ENCODE measurements around the gene DSTYK.
A peak's percentile ranks its signal among the peaks of the same experiment; 100 is the strongest.

Gene DSTYK

DNA sequence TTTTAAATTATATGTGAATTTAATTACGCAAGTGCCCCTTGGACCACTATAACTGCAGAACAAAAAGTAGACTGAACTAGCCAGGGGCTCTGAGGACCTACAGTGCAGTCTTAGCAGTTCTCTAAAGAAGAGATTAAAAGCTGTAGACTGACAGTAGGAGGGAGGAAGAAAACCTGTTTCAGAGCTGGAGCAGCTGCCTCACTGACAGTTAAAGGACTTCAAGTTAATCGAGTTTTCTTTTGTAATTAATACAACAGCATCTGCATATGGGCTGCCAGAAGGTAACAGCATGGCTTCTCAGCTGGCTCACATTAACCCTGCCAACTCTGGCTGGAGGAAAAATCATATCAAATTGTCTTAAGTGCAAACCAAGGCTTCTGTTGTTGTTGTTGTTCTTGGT lies 19.9 kb downstream of the DSTYK start:
- no peak for DNase-seq
- peaks cover 14% of the 10 kb centered on the region for H3K4me1 ChIP-seq (ENCODE audit: control insufficient read depth, insufficient read depth, low read depth, low read length)
- no peak overlapping the region for H4K91ac ChIP-seq (ENCODE audit: low read length)
- H3K4ac ChIP-seq (ENCODE audit: low read depth in 1 of 2, low read length in 2 of 2): no peak overlapping the region
- H3K4me2 ChIP-seq (ENCODE audit: low read length, poor library complexity, severe bottlenecking): no peak overlapping the region
- no peak overlapping the region for H3K23ac ChIP-seq (ENCODE audit: low read length in 2 of 2)
- H2BK15ac ChIP-seq (ENCODE audit: low read depth, poor library complexity, severe bottlenecking): no peak overlapping the region
- no peak overlapping the region for H3K14ac ChIP-seq (ENCODE audit: low read length in 2 of 2)
- H3K18ac ChIP-seq (ENCODE audit: low read depth in 1 of 2, low read length in 2 of 2): no peak overlapping the region
- H2BK120ac ChIP-seq (ENCODE audit: low read depth, low read length): no peak overlapping the region
- 70% methylated on average over 2 of the region's 2 CpGs for WGBS
- H3K79me1 ChIP-seq (replicated peaks; ENCODE audit: low read length, poor library complexity, severe bottlenecking): peaks cover 28% of the 10 kb centered on the region
- H2BK12ac ChIP-seq (ENCODE audit: low read length in 2 of 2): no peak overlapping the region
- H2AFZ ChIP-seq (ENCODE audit: low read depth, low read length): no peak overlapping the region
- H3K36me3 ChIP-seq (ENCODE audit: control insufficient read depth in 1 of 2, insufficient read depth in 2 of 2, low read depth in 1 of 2, low read length in 2 of 2): peaks cover 4 to 10% of the 10 kb centered on the region in 2 experiments
- H3K27me3 ChIP-seq (ENCODE audit: control insufficient read depth in 1 of 2, insufficient read depth in 1 of 2, low read length in 2 of 2): no peaks in the 10 kb centered on the region
- peak overlapping the region; percentile 65 for H3K27ac ChIP-seq (ENCODE audit: low read length, poor library complexity, severe bottlenecking)
- no peak overlapping the region for H2AK5ac ChIP-seq (ENCODE audit: low read length, severe bottlenecking)
- H2BK5ac ChIP-seq (ENCODE audit: low read depth, low read length, poor library complexity, severe bottlenecking): no peak overlapping the region
- H3K9ac ChIP-seq (ENCODE audit: low read length): no peak overlapping the region
- H3K4me3 ChIP-seq (ENCODE audit: insufficient read depth in 1 of 2, low read depth in 1 of 2, low read length in 2 of 2): peak overlapping the region in 1 of 2 experiments; percentile 58
- no peaks in the 10 kb centered on the region for H3K9me3 ChIP-seq (ENCODE audit: control insufficient read depth, low read length)
- H4K8ac ChIP-seq (ENCODE audit: low read length): no peak overlapping the region

DNA sequence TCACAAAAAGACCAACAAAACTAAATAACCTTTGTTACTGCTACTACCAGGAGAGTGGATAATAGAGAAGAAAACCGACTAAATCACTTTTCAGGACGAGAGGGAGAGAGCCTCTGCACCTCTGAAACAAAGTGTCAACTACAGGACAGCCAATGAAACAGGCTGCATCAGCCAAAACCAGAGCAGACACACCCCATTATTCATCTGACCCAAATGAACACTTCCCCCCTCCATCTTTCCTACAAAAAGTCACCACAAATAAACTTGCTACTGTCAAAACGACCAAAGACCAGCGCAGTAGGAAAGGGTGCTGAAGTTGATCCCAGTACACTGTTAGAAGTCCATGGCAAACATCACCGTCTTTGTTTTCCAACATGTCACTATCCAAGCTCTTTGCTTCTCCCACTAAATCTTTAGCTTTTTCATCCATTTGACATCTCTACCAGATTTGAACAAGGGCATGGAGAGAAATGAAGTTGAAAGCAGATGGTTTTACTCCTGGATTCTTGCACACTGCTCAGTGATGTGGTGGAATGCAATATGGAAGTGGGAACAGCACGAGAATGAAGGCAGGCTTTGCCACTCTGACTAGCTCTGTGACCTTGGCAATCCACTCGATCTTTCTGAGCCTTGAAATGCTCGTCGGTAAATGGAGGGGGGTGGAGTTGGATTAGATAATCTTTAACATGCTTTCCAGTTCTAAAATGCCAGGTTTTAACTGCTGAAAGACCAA lies 20.5 kb downstream of the DSTYK start:
- H2BK5ac ChIP-seq (ENCODE audit: low read depth, low read length, poor library complexity, severe bottlenecking): no peak overlapping the region
- H2AFZ ChIP-seq (ENCODE audit: low read depth, low read length): no peak overlapping the region
- DNase-seq: peak; percentile 30

DNA sequence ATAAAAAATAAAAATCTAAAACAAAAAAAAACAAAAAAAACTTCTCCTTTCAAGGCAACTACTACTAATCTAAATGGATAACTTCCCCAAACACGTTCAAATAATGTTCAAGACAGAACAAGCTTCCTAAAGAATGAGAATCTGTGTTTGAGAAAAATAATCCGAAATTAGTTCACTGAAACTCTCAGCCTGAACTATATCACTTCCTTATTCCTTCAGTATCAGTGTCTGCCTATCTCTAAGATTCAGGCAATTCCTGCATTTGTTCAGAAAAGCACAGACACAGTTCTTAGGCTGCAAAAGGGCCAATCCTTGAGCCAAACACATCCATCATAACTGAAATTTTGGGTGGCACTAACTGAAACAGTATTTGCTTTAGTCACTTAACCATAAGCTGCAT lies 22.4 kb downstream of the DSTYK start:
- H3K27me3 ChIP-seq (ENCODE audit: control insufficient read depth in 1 of 2, insufficient read depth in 1 of 2, low read length in 2 of 2): no peaks in the 10 kb centered on the region
- no peak overlapping the region for H2BK120ac ChIP-seq (ENCODE audit: low read depth, low read length)
- DNase-seq: no peak
- no peak overlapping the region for H3K9ac ChIP-seq (ENCODE audit: low read length)
- no peak overlapping the region for H3K18ac ChIP-seq (ENCODE audit: low read depth in 1 of 2, low read length in 2 of 2)
- no peak overlapping the region for H3K4me2 ChIP-seq (ENCODE audit: low read length, poor library complexity, severe bottlenecking)
- no peak overlapping the region for H3K14ac ChIP-seq (ENCODE audit: low read length in 2 of 2)
- peaks cover 14% of the 10 kb centered on the region for H3K4me1 ChIP-seq (ENCODE audit: control insufficient read depth, insufficient read depth, low read depth, low read length)
- H2AFZ ChIP-seq (ENCODE audit: low read depth, low read length): no peak overlapping the region
- H3K36me3 ChIP-seq (ENCODE audit: control insufficient read depth in 1 of 2, insufficient read depth in 2 of 2, low read depth in 1 of 2, low read length in 2 of 2): peaks cover 4 to 14% of the 10 kb centered on the region in 2 experiments
- H3K9me3 ChIP-seq (ENCODE audit: control insufficient read depth, low read length): no peaks in the 10 kb centered on the region
- H3K27ac ChIP-seq (ENCODE audit: low read length, poor library complexity, severe bottlenecking): no peak overlapping the region
- peaks cover 23% of the 10 kb centered on the region for H3K79me1 ChIP-seq (replicated peaks; ENCODE audit: low read length, poor library complexity, severe bottlenecking)
- no peak overlapping the region for H3K4me3 ChIP-seq (ENCODE audit: insufficient read depth in 1 of 2, low read depth in 1 of 2, low read length in 2 of 2)
- no peak overlapping the region for H3K4ac ChIP-seq (ENCODE audit: low read depth in 1 of 2, low read length in 2 of 2)
- WGBS: 93% methylated on average over 2 of the region's 2 CpGs
- no peak overlapping the region for H4K8ac ChIP-seq (ENCODE audit: low read length)
- H2AK5ac ChIP-seq (ENCODE audit: low read length, severe bottlenecking): no peak overlapping the region
- H3K23ac ChIP-seq (ENCODE audit: low read length in 2 of 2): no peak overlapping the region
- no peak overlapping the region for H2BK5ac ChIP-seq (ENCODE audit: low read depth, low read length, poor library complexity, severe bottlenecking)
- H4K91ac ChIP-seq (ENCODE audit: low read length): no peak overlapping the region
- no peak overlapping the region for H2BK15ac ChIP-seq (ENCODE audit: low read depth, poor library complexity, severe bottlenecking)
- H2BK12ac ChIP-seq (ENCODE audit: low read length in 2 of 2): no peak overlapping the region

More for the DNA sequence above, 20.5 kb downstream of the DSTYK start:
- Histone ChIP-seq H3K18ac (ENCODE audit: low read depth in 1 of 2, low read length in 2 of 2) (no peak overlapping the region), H2BK12ac (ENCODE audit: low read length in 2 of 2) (no peak overlapping the region), H3K9me3 (ENCODE audit: control insufficient read depth, low read length) (no peaks in the 10 kb centered on the region), H3K4ac (ENCODE audit: low read depth in 1 of 2, low read length in 2 of 2) (no peak overlapping the region), H2BK15ac (ENCODE audit: low read depth, poor library complexity, severe bottlenecking) (no peak overlapping the region), H3K79me1 (replicated peaks; ENCODE audit: low read length, poor library complexity, severe bottlenecking) (peaks cover 28% of the 10 kb centered on the region), H3K14ac (ENCODE audit: low read length in 2 of 2) (no peak overlapping the region), H3K4me1 (ENCODE audit: control insufficient read depth, insufficient read depth, low read depth, low read length) (peaks cover 14% of the 10 kb centered on the region), H4K91ac (ENCODE audit: low read length) (no peak overlapping the region), H3K23ac (ENCODE audit: low read length in 2 of 2) (no peak overlapping the region), H3K4me3 (ENCODE audit: insufficient read depth in 1 of 2, low read depth in 1 of 2, low read length in 2 of 2) (peak overlapping the region in 1 of 2 experiments; percentile 58), H2BK120ac (ENCODE audit: low read depth, low read length) (no peak overlapping the region), H3K36me3 (ENCODE audit: control insufficient read depth in 1 of 2, insufficient read depth in 2 of 2, low read depth in 1 of 2, low read length in 2 of 2) (peaks cover 4 to 14% of the 10 kb centered on the region in 2 experiments), H4K8ac (ENCODE audit: low read length) (no peak overlapping the region), H3K27me3 (ENCODE audit: control insufficient read depth in 1 of 2, insufficient read depth in 1 of 2, low read length in 2 of 2) (no peaks in the 10 kb centered on the region), H3K9ac (ENCODE audit: low read length) (no peak overlapping the region), H3K4me2 (ENCODE audit: low read length, poor library complexity, severe bottlenecking) (peak overlapping the region; percentile 25), H3K27ac (ENCODE audit: low read length, poor library complexity, severe bottlenecking) (peak overlapping the region; percentile 65), H2AK5ac (ENCODE audit: low read length, severe bottlenecking) (no peak overlapping the region)
- 63% methylated on average over 9 of the region's 9 CpGs for WGBS

DNA sequence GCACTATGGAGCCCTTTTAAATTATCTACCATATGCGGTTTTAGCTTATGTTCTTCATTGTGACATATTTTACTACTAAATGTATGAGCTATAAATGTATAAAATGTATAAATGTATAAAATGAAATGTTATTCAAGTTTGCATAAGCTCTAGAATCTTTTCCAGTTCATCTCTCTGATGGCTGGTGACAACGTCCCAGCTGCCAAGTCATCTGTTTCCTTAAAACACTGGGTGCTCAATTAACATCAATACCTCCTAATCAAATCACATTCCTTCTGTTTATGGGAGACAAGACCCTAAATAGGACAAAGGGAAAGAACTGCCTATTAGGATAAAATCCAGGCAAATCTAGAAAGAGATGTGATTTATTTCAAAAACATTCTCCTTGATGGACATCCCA lies 22.9 kb downstream of the DSTYK start:
- no peak overlapping the region for H3K27ac ChIP-seq (ENCODE audit: low read length, poor library complexity, severe bottlenecking)
- no peak overlapping the region for H2BK15ac ChIP-seq (ENCODE audit: low read depth, poor library complexity, severe bottlenecking)
- no peak overlapping the region for H2AFZ ChIP-seq (ENCODE audit: low read depth, low read length)
- no peak overlapping the region for H2BK120ac ChIP-seq (ENCODE audit: low read depth, low read length)
- H3K4me3 ChIP-seq (ENCODE audit: insufficient read depth in 1 of 2, low read depth in 1 of 2, low read length in 2 of 2): no peak overlapping the region
- no peak overlapping the region for H3K18ac ChIP-seq (ENCODE audit: low read depth in 1 of 2, low read length in 2 of 2)
- H3K4ac ChIP-seq (ENCODE audit: low read depth in 1 of 2, low read length in 2 of 2): no peak overlapping the region
- no peak overlapping the region for H4K91ac ChIP-seq (ENCODE audit: low read length)
- no peak for DNase-seq
- H3K14ac ChIP-seq (ENCODE audit: low read length in 2 of 2): no peak overlapping the region
- no peaks in the 10 kb centered on the region for H3K27me3 ChIP-seq (ENCODE audit: control insufficient read depth in 1 of 2, insufficient read depth in 1 of 2, low read length in 2 of 2)
- H3K9me3 ChIP-seq (ENCODE audit: control insufficient read depth, low read length): no peaks in the 10 kb centered on the region
- no peak overlapping the region for H3K23ac ChIP-seq (ENCODE audit: low read length in 2 of 2)
- H3K4me2 ChIP-seq (ENCODE audit: low read length, poor library complexity, severe bottlenecking): no peak overlapping the region
- H2BK5ac ChIP-seq (ENCODE audit: low read depth, low read length, poor library complexity, severe bottlenecking): no peak overlapping the region
- H4K8ac ChIP-seq (ENCODE audit: low read length): no peak overlapping the region
- H2AK5ac ChIP-seq (ENCODE audit: low read length, severe bottlenecking): no peak overlapping the region
- 100% methylated on average over 1 of the region's 2 CpGs for WGBS
- H2BK12ac ChIP-seq (ENCODE audit: low read length in 2 of 2): no peak overlapping the region
- peaks cover 15% of the 10 kb centered on the region for H3K4me1 ChIP-seq (ENCODE audit: control insufficient read depth, insufficient read depth, low read depth, low read length)
- no peak overlapping the region for H3K9ac ChIP-seq (ENCODE audit: low read length)
- peaks cover 4 to 14% of the 10 kb centered on the region in 2 experiments for H3K36me3 ChIP-seq (ENCODE audit: control insufficient read depth in 1 of 2, insufficient read depth in 2 of 2, low read depth in 1 of 2, low read length in 2 of 2)
- peaks cover 23% of the 10 kb centered on the region for H3K79me1 ChIP-seq (replicated peaks; ENCODE audit: low read length, poor library complexity, severe bottlenecking)

Data from mesenchymal stem cell (in vitro differentiated cells and primary cell).